IMR-90 (cell line): ENCODE results near the gene MAP2. TPM values are rescaled to one million over a fixed set of nuclear protein-coding genes. Genes with fewer than 3 reads are reported as not detected.

ENCODE experiments used
- ATAC-seq: fragments of 200-7000 bp; cut with Tn5 transposase; 2 replicates; pipeline ENCODE4 v1.9.1; 2020; ENCODE audit warnings: low read depth, mild to moderate bottlenecking, moderate library complexity
- BruUV-seq: library from RNA; stranded (reverse); fragments of 400-500 nt; replicated peaks from 2 replicates; lab custom pipeline; 2021; lab: Mats Ljungman, UMichigan
- CTCF ChIA-PET: fragments of 300-600 bp; formaldehyde crosslinking; extraction: SDS; loops from one replicate; lab custom pipeline; 2021; ENCODE audit warnings: antibody characterized with exemption; lab: Yijun Ruan, JAX
- POLR2A ChIA-PET: fragments of 300-600 bp; sonication (Branson Sonifier 250); formaldehyde crosslinking; loops from one replicate; lab custom pipeline; 2022; ENCODE audit warnings: antibody characterized with exemption; ENCODE audit not compliant: unreplicated experiment; lab: Charles Lee
- DNase-seq: peaks from one replicate; pipeline ENCODE4 v3.0.0; 2013
- H2AFZ ChIP-seq: replicated peaks from 2 replicates; pipeline ENCODE3; 2013; ENCODE audit warnings: low read length, mild to moderate bottlenecking; ENCODE audit not compliant: poor library complexity
- H2AK5ac ChIP-seq: 2 replicates; pipeline ENCODE4 v1.6.1; 2013; ENCODE audit warnings: low read depth, low read length, inconsistent platforms
- H2AK9ac ChIP-seq: replicated peaks from 2 replicates; pipeline ENCODE3; 2013; ENCODE audit warnings: mild to moderate bottlenecking, low read depth, low read length, moderate library complexity; ENCODE audit not compliant: poor library complexity
- H2BK120ac ChIP-seq: 2 replicates; pipeline ENCODE4 v1.6.1; 2013; ENCODE audit warnings: low read depth, low read length, inconsistent platforms
- H2BK15ac ChIP-seq: 3 replicates; pipeline ENCODE4 v1.6.1; 2013; ENCODE audit warnings: low read depth, low read length, inconsistent platforms
- H2BK20ac ChIP-seq: 2 replicates; pipeline ENCODE4 v1.6.1; 2013; ENCODE audit warnings: low read depth, mild to moderate bottlenecking, inconsistent platforms, low read length, moderate library complexity
- H2BK5ac ChIP-seq: 2 replicates; pipeline ENCODE4 v1.6.1; 2013; ENCODE audit warnings: mild to moderate bottlenecking, low read depth, low read length, inconsistent platforms; ENCODE audit not compliant: poor library complexity, severe bottlenecking
- H3K14ac ChIP-seq: replicated peaks from 2 replicates; pipeline ENCODE4 v1.6.1; 2013; ENCODE audit warnings: low read depth, low read length, inconsistent platforms
- H3K18ac ChIP-seq: 2 replicates; pipeline ENCODE4 v1.6.1; 2013; ENCODE audit warnings: low read depth, low read length, control low read depth
- H3K23ac ChIP-seq: 2 replicates; pipeline ENCODE4 v1.6.1; 2013; ENCODE audit warnings: low read depth, low read length, inconsistent platforms
- H3K27ac ChIP-seq: 2 replicates; pipeline ENCODE4 v1.5.1; 2013; ENCODE audit warnings: mild to moderate bottlenecking, control low read depth, low read length; ENCODE audit not compliant: insufficient read depth
- H3K27me3 ChIP-seq: 2 replicates; pipeline ENCODE4 v1.6.1; 2013; ENCODE audit warnings: low read length; ENCODE audit not compliant: control insufficient read depth, insufficient read depth
- H3K36me3 ChIP-seq: 2 replicates; pipeline ENCODE4 v1.6.1; 2013; ENCODE audit warnings: low read length, mixed read lengths; ENCODE audit not compliant: control insufficient read depth, insufficient read depth
- H3K4ac ChIP-seq: 2 replicates; pipeline ENCODE4 v1.6.1; 2013; ENCODE audit warnings: low read depth, low read length, inconsistent platforms
- H3K4me1 ChIP-seq: 2 replicates; pipeline ENCODE4 v1.6.1; 2013; ENCODE audit warnings: low read length, mixed read lengths; ENCODE audit not compliant: control insufficient read depth, insufficient read depth
- H3K4me2 ChIP-seq: 2 replicates; pipeline ENCODE4 v1.6.1; 2013; ENCODE audit warnings: low read depth, mild to moderate bottlenecking, control low read depth, low read length, moderate library complexity
- H3K4me3 ChIP-seq: 2 replicates; pipeline ENCODE4 v1.5.1; 2013; ENCODE audit warnings: low read depth, mild to moderate bottlenecking, control low read depth, low read length, moderate library complexity; ENCODE audit not compliant: insufficient read depth
- H3K56ac ChIP-seq: 2 replicates; pipeline ENCODE4 v1.6.1; 2013; ENCODE audit warnings: low read length, inconsistent platforms; ENCODE audit not compliant: insufficient read depth; ENCODE audit errors: extremely low read depth
- H3K79me1 ChIP-seq, 2 experiments: 2 replicates each; pipeline ENCODE4 v1.6.1; 2013; ENCODE audit warnings: low read length in 2 of 2, inconsistent platforms in 1 of 2, low read depth in 1 of 2
- H3K9ac ChIP-seq: 2 replicates; pipeline ENCODE4 v1.6.1; 2013; ENCODE audit warnings: low read depth, low read length, control low read depth
- H3K9me1 ChIP-seq: 2 replicates; pipeline ENCODE4 v1.6.1; 2013; ENCODE audit warnings: low read length, inconsistent platforms; ENCODE audit not compliant: insufficient read depth
- H3K9me3 ChIP-seq: 2 replicates; pipeline ENCODE4 v1.6.1; 2013; ENCODE audit warnings: low read length; ENCODE audit not compliant: control insufficient read depth, insufficient read depth
- H4K20me1 ChIP-seq: 2 replicates; pipeline ENCODE4 v1.6.1; 2013; ENCODE audit warnings: low read length, inconsistent platforms; ENCODE audit not compliant: insufficient read depth
- H4K5ac ChIP-seq: 2 replicates; pipeline ENCODE4 v1.6.1; 2013; ENCODE audit warnings: mild to moderate bottlenecking, low read depth, low read length, control low read depth
- H4K8ac ChIP-seq, 2 experiments: 2 replicates each; pipeline ENCODE4 v1.6.1; 2013; ENCODE audit warnings: low read depth in 2 of 2, low read length in 2 of 2, control low read depth in 1 of 2, inconsistent platforms in 1 of 2
- H4K91ac ChIP-seq: 2 replicates; pipeline ENCODE4 v1.6.1; 2013; ENCODE audit warnings: low read depth, low read length, inconsistent platforms; ENCODE audit not compliant: insufficient read depth
- CEBPB ChIP-seq: IDR thresholded peaks from 2 replicates; pipeline ENCODE4 v1.6.1; 2012; ENCODE audit warnings: low read depth, low read length, improper control_type of control experiment
- ELK1 ChIP-seq: fragments of 150-350 bp; IDR thresholded peaks from 2 replicates; pipeline ENCODE4 v1.6.1; 2016; ENCODE audit warnings: low read depth, mild to moderate bottlenecking, low read length, moderate library complexity, borderline replicate concordance
- FOS ChIP-seq: fragments of 150-350 bp; IDR thresholded peaks from 2 replicates; pipeline ENCODE4 v1.6.1; 2016; ENCODE audit warnings: low read depth, low read length
- MXI1 ChIP-seq: IDR thresholded peaks from 2 replicates; pipeline ENCODE4 v1.6.1; 2012; ENCODE audit warnings: low read depth, mild to moderate bottlenecking, low read length, moderate library complexity, borderline replicate concordance
- POLR2A ChIP-seq: IDR thresholded peaks from 2 replicates; pipeline ENCODE4 v1.6.1; 2012; ENCODE audit warnings: mild to moderate bottlenecking, low read depth, low read length
- RCOR1 ChIP-seq: IDR thresholded peaks from 2 replicates; pipeline ENCODE4 v1.6.1; 2012; ENCODE audit warnings: mild to moderate bottlenecking, low read length, improper control_type of control experiment; ENCODE audit not compliant: insufficient replicate concordance
- SMC3 ChIP-seq: fragments of 150-350 bp; IDR thresholded peaks from 2 replicates; pipeline ENCODE4 v1.6.1; 2016; ENCODE audit warnings: low read depth, mild to moderate bottlenecking, antibody characterized with exemption, low read length, moderate library complexity
- WGBS, 2 experiments: methylation state at CpG; one replicate each; pipeline versions ENCODE4 v1.1.5 to v1.1.7; 2013; ENCODE audit warnings: missing lambda C conversion rate in 2 of 2; ENCODE audit not compliant: insufficient read length in 1 of 2; ENCODE audit errors: extremely low coverage in 2 of 2; 5-methylcytosine and 5-hydroxymethylcytosine counted together
- dilution Hi-C: fragments of 300-500 bp; cut with HindIII; formaldehyde crosslinking; loops from one replicate; pipeline ENCODE4 v1.14.3; 2018; ENCODE audit warnings: low sequenced_read_pairs; ENCODE audit not compliant: unreplicated experiment
- in situ Hi-C: fragments of 300-500 bp; cut with MboI; formaldehyde crosslinking; loops from 3 replicates; pipeline ENCODE4 v1.14.3; 2019; ENCODE audit warnings: low sequenced_read_pairs, inconsistent platforms, mixed read lengths
- intact Hi-C: fragments of 100-400 bp; cut with micrococcal nuclease; formaldehyde crosslinking; loops from 2 replicates; pipeline ENCODE4 v1.10.0; 2022
- polyA plus RNA-seq, 3 experiments: library from polyadenylated mRNA; depleted of rRNA; stranded (reverse); fragments of >200 nt; gene quantifications; 2 replicates each; pipeline ENCODE4 v1.2.3, GENCODE V29; 2012; ENCODE audit warnings: low replicate concordance in 1 of 3
- total RNA-seq: library from RNA; depleted of rRNA; stranded (reverse); fragments of >200 nt; gene quantifications from 2 replicates; pipeline ENCODE4 v1.2.3, GENCODE V29; 2012

MAP2 gene
- total and polyA plus RNA-seq, 2 of the 4 experiments (the other 2 are of a cell fraction) = 0.29 to 0.36 TPM

GRCh38 chr2:209688385-209688784, 264.5 kb downstream of the MAP2 start:
- H4K5ac ChIP-seq = no peak overlapping the region
- no peak overlapping the region for H2BK120ac ChIP-seq
- no peak overlapping the region for H2AK5ac ChIP-seq
- no peak overlapping the region for H3K23ac ChIP-seq
- POLR2A ChIA-PET = no interaction called here
- H2AFZ ChIP-seq = no peak overlapping the region
- H2BK5ac ChIP-seq = no peak overlapping the region
- CTCF ChIA-PET = interaction anchor here (0.5 kb wide), 1 partner anchor 245 kb away, joined by 6 read pairs; no protein-coding TSS in a partner anchor
- H4K91ac ChIP-seq = no peak overlapping the region
- no peak overlapping the region for H3K14ac ChIP-seq
- no peaks in the 10 kb centered on the region for H4K20me1 ChIP-seq
- H3K4me3 ChIP-seq = no peak overlapping the region
- in situ Hi-C loops = no loop called here
- BruUV-seq = no TSS peak
- no peaks in the 10 kb centered on the region for H3K79me1 ChIP-seq
- no peak overlapping the region for H2BK15ac ChIP-seq
- intact Hi-C loops = no loop called here
- no peak overlapping the region for H3K4me2 ChIP-seq
- no peaks in the 10 kb centered on the region for H3K27me3 ChIP-seq
- H3K9me3 ChIP-seq = no peaks in the 10 kb centered on the region
- no CpG with 5 or more reads among the region's 2 CpGs for WGBS, 2 experiments
- no peaks in the 10 kb centered on the region for H3K9me1 ChIP-seq
- TF ChIP-seq ELK1 (no peak), POLR2A (no peak), MXI1 (no peak), CEBPB (no peak), RCOR1 (no peak), SMC3 (no peak), FOS (no peak)
- H3K56ac ChIP-seq = no peak overlapping the region
- ATAC-seq = no peak
- H3K4me1 ChIP-seq = no peaks in the 10 kb centered on the region
- dilution Hi-C loops = no loop called here
- no peak overlapping the region for H4K8ac ChIP-seq
- H3K4ac ChIP-seq = no peak overlapping the region
- H2AK9ac ChIP-seq = no peak overlapping the region
- H3K18ac ChIP-seq = no peak overlapping the region
- H3K27ac ChIP-seq = no peak overlapping the region
- no peak overlapping the region for H2BK20ac ChIP-seq
- no peaks in the 10 kb centered on the region for H3K36me3 ChIP-seq
- DNase-seq = no peak
- no peak overlapping the region for H3K9ac ChIP-seq
